MCF 10A (cell line): ENCODE data around the gene CAPNS1. TPM values are rescaled to one million over a fixed set of nuclear protein-coding genes. Genes with fewer than 3 reads are reported as not detected.
"Not testable (repeated sequence)": the region's sequence is repeated elsewhere in the genome, so short reads cannot be mapped to it uniquely, and the experiment has no call there.

Source experiments
- BruUV-seq: library from RNA; stranded (reverse); fragments of 400-500 nt; replicated peaks from 2 replicates; lab custom pipeline; 2021; lab: Mats Ljungman, UMichigan
- CTCF ChIA-PET: fragments of 300-600 bp; sonication (Branson Sonifier 250); formaldehyde crosslinking; extraction: SDS; loops from one replicate; lab custom pipeline; 2021; ENCODE audit warnings: antibody characterized with exemption, inconsistent platforms; lab: Yijun Ruan, JAX
- POLR2A ChIA-PET: fragments of 300-600, 350-650 bp; sonication (Branson Sonifier 250); formaldehyde crosslinking; extraction: SDS; loops from one replicate; lab custom pipeline; 2020; ENCODE audit warnings: antibody characterized with exemption, inconsistent platforms; lab: Yijun Ruan, JAX
- DNase-seq: peaks from one replicate; pipeline ENCODE4 v3.0.0-alpha.2; 2018; ENCODE audit not compliant: unreplicated experiment
- H3K27ac Mint-ChIP-seq: one replicate; pipeline ENCODE4 v1.8.0; 2022; ENCODE audit warnings: mild to moderate bottlenecking, low read depth, mixed read lengths; ENCODE audit not compliant: unreplicated experiment
- H3K27me3 Mint-ChIP-seq: one replicate; pipeline ENCODE4 v1.8.0; 2022; ENCODE audit warnings: mixed read lengths; ENCODE audit not compliant: insufficient read depth, unreplicated experiment
- H3K36me3 Mint-ChIP-seq: one replicate; pipeline ENCODE4 v1.8.0; 2022; ENCODE audit warnings: mild to moderate bottlenecking, moderate library complexity, mixed read lengths; ENCODE audit not compliant: insufficient read depth, unreplicated experiment
- H3K4me1 Mint-ChIP-seq: one replicate; pipeline ENCODE4 v1.8.0; 2022; ENCODE audit warnings: mixed read lengths; ENCODE audit not compliant: insufficient read depth, unreplicated experiment
- H3K4me3 Mint-ChIP-seq: one replicate; pipeline ENCODE4 v1.8.0; 2022; ENCODE audit warnings: mild to moderate bottlenecking, moderate library complexity, mixed read lengths; ENCODE audit not compliant: unreplicated experiment
- H3K9me3 Mint-ChIP-seq: one replicate; pipeline ENCODE4 v1.8.0; 2022; ENCODE audit warnings: mixed read lengths; ENCODE audit not compliant: unreplicated experiment
- CTCF ChIP-seq: fragments of 200-600 bp; IDR thresholded peaks from one replicate; pipeline ENCODE4 v1.8.0; 2022; ENCODE audit warnings: antibody characterized with exemption, mild to moderate bottlenecking; ENCODE audit not compliant: unreplicated experiment
- intact Hi-C: fragments of 100-400 bp; cut with micrococcal nuclease; formaldehyde crosslinking; loops from 2 replicates; pipeline ENCODE4 v1.14.1; 2022
- total RNA-seq: library from RNA; stranded (reverse); gene quantifications from 2 replicates; pipeline ENCODE4 v1.2.3, GENCODE V29; 2022

CAPNS1 gene
- total RNA-seq, 1 experiment from 2014 or later = 666 TPM

- BruUV-seq = no TSS peak
- Mint-ChIP-seq H3K9me3 (no peaks in the 10 kb centered on the region), H3K4me3 (no peak overlapping the region), H3K4me1 (no peaks in the 10 kb centered on the region), H3K36me3 (no peaks in the 10 kb centered on the region), H3K27me3 (no peaks in the 10 kb centered on the region), H3K27ac (no peak overlapping the region)
- no peak for TF ChIP-seq CTCF
- CTCF ChIA-PET = interaction anchor here (3.6 kb wide), 1 partner anchor 36 kb away, joined by 26 read pairs; no protein-coding TSS in a partner anchor
- intact Hi-C loops = no loop called here
- no peak for DNase-seq
- POLR2A ChIA-PET = no interaction called here
These were observed 23.9 kb downstream of the CAPNS1 start for GRCh38 chr19:36163813-36164212.

GRCh38 chr19:36169084-36169760, 29.4 kb downstream of the CAPNS1 start:
- BruUV-seq = no TSS peak
- Mint-ChIP-seq H3K4me1 (no peaks in the 10 kb centered on the region), H3K36me3 (no peaks in the 10 kb centered on the region), H3K27ac (peak overlapping the region; percentile 3), H3K9me3 (no peaks in the 10 kb centered on the region), H3K27me3 (no peaks in the 10 kb centered on the region), H3K4me3 (no peak overlapping the region)
- ChIA-PET CTCF (interaction anchor here (0.6 to 9.9 kb wide), 19 partner anchors 8 to 177 kb away, joined by 3 to 150 read pairs (median 4); partner anchors contain the start of genes OVOL3 and TBCB), POLR2A (interaction anchor here (0.9 to 6.3 kb wide), 6 partner anchors 16 to 53 kb away, joined by 3 to 43 read pairs (median 8); partner anchors contain the start of gene CAPNS1)
- intact Hi-C loops = no loop called here
- DNase-seq = no peak
- TF ChIP-seq CTCF = no peak

- BruUV-seq = no TSS peak
- DNase-seq = no peak
- no peak for TF ChIP-seq CTCF
- intact Hi-C loops = no loop called here
- no peak overlapping the region for H3K4me3 Mint-ChIP-seq
- POLR2A ChIA-PET = interaction anchor here (1.7 to 6.3 kb wide), 2 partner anchors 33 to 46 kb away, joined by 6 to 43 read pairs; partner anchors contain the start of gene CAPNS1
- H3K9me3 Mint-ChIP-seq = no peaks in the 10 kb centered on the region
- H3K27ac Mint-ChIP-seq = no peak overlapping the region
- CTCF ChIA-PET = interaction anchor here (1.6 to 9.9 kb wide), 2 partner anchors 44 to 112 kb away, joined by 5 to 150 read pairs; no protein-coding TSS in a partner anchor
- no peaks in the 10 kb centered on the region for H3K4me1 Mint-ChIP-seq
- no peaks in the 10 kb centered on the region for H3K36me3 Mint-ChIP-seq
- no peaks in the 10 kb centered on the region for H3K27me3 Mint-ChIP-seq
These were observed 33.0 kb downstream of the CAPNS1 start for GRCh38 chr19:36172852-36173251.

- H3K4me3 Mint-ChIP-seq, H3K27me3 Mint-ChIP-seq, H3K27ac Mint-ChIP-seq, H3K4me1 Mint-ChIP-seq, intact Hi-C loops, BruUV-seq, DNase-seq, H3K36me3 Mint-ChIP-seq, H3K9me3 Mint-ChIP-seq: not testable (repeated sequence)
- ChIA-PET POLR2A (interaction anchor here (1.7 to 6.3 kb wide), 2 partner anchors 34 to 47 kb away, joined by 6 to 43 read pairs; partner anchors contain the start of gene CAPNS1), CTCF (interaction anchor here (0.9 to 9.9 kb wide), 5 partner anchors 9 to 113 kb away, joined by 3 to 150 read pairs (median 3); partner anchors contain the start of gene CAPNS1)
These were observed 34.0 kb downstream of the CAPNS1 start for GRCh38 chr19:36173846-36174245.

GRCh38 chr19:36179077-36179476, 39.2 kb downstream of the CAPNS1 start:
- H3K27ac Mint-ChIP-seq, H3K36me3 Mint-ChIP-seq, H3K27me3 Mint-ChIP-seq, H3K4me1 Mint-ChIP-seq, BruUV-seq, POLR2A ChIA-PET, DNase-seq, H3K9me3 Mint-ChIP-seq, intact Hi-C loops, H3K4me3 Mint-ChIP-seq: not testable (repeated sequence)
- CTCF ChIA-PET = interaction anchor here (0.5 to 2.3 kb wide), 5 partner anchors 29 to 1619 kb away, joined by 3 to 8 read pairs (median 3); no protein-coding TSS in a partner anchor
